ENCODE results near the gene IL17D. TPM values are rescaled to one million over a fixed set of nuclear protein-coding genes. Genes with fewer than 3 reads are reported as not detected.

IL17D gene
- total RNA-seq, 1 experiment from 2014 or later, result 0.59 TPM

GRCh38 chr13:20691616-20692015 lies 11.9 kb upstream of the IL17D start:
- Mint-ChIP-seq H3K36me3 (no peaks in the 10 kb centered on the region), H3K27me3 (ENCODE audit: low read depth) (no peaks in the 10 kb centered on the region), H3K4me1 (peaks cover 14% of the 10 kb centered on the region), H3K4me3 (no peak overlapping the region), H3K9me3 (no peaks in the 10 kb centered on the region), H3K27ac (no peak overlapping the region)
- CTCF ChIA-PET, result no interaction called here
- no peak for DNase-seq (ENCODE audit: low spot score)
- no peak for ATAC-seq
- TF ChIP-seq ZBTB21 (CRISPR knock-in tag; IDR thresholded peaks at IDR 0.05; ENCODE audit: borderline replicate concordance), result no peak
- no peak for TF ChIP-seq ZNF317 (CRISPR knock-in tag; IDR thresholded peaks at IDR 0.05; ENCODE audit: borderline replicate concordance, low read depth)
- no peak for TF ChIP-seq OVOL2 (CRISPR knock-in tag; IDR thresholded peaks at IDR 0.05; ENCODE audit: borderline replicate concordance)
- no peak for TF ChIP-seq TEAD4 (CRISPR knock-in tag; IDR thresholded peaks at IDR 0.05)
- no peak for TF ChIP-seq NR3C1 (CRISPR knock-in tag; conservative IDR thresholded peaks at IDR 0.05; ENCODE audit: low read depth)
- TF ChIP-seq ERG (CRISPR knock-in tag; IDR thresholded peaks at IDR 0.05), result no peak
- TF ChIP-seq GRHL2 (CRISPR knock-in tag; IDR thresholded peaks at IDR 0.05; ENCODE audit: insufficient replicate concordance, severe bottlenecking), result no peak
- TF ChIP-seq, protein P1, sequence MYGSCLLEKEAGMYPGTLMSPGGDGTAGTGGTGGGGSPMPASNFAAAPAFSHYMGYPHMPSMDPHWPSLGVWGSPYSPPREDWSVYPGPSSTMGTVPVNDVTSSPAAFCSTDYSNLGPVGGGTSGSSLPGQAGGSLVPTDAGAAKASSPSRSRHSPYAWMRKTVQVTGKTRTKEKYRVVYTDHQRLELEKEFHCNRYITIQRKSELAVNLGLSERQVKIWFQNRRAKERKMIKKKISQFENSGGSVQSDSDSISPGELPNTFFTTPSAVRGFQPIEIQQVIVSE (CRISPR knock-in tag; IDR thresholded peaks at IDR 0.05; ENCODE audit: borderline replicate concordance), result no peak
- TF ChIP-seq, protein P2, sequence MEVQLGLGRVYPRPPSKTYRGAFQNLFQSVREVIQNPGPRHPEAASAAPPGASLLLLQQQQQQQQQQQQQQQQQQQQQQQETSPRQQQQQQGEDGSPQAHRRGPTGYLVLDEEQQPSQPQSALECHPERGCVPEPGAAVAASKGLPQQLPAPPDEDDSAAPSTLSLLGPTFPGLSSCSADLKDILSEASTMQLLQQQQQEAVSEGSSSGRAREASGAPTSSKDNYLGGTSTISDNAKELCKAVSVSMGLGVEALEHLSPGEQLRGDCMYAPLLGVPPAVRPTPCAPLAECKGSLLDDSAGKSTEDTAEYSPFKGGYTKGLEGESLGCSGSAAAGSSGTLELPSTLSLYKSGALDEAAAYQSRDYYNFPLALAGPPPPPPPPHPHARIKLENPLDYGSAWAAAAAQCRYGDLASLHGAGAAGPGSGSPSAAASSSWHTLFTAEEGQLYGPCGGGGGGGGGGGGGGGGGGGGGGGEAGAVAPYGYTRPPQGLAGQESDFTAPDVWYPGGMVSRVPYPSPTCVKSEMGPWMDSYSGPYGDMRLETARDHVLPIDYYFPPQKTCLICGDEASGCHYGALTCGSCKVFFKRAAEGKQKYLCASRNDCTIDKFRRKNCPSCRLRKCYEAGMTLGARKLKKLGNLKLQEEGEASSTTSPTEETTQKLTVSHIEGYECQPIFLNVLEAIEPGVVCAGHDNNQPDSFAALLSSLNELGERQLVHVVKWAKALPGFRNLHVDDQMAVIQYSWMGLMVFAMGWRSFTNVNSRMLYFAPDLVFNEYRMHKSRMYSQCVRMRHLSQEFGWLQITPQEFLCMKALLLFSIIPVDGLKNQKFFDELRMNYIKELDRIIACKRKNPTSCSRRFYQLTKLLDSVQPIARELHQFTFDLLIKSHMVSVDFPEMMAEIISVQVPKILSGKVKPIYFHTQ (CRISPR knock-in tag; IDR thresholded peaks at IDR 0.05), result no peak
- no peak for TF ChIP-seq SMAD4 (CRISPR knock-in tag; IDR thresholded peaks at IDR 0.05)
- TF ChIP-seq TCF7 (CRISPR knock-in tag; IDR thresholded peaks at IDR 0.05; ENCODE audit: low read depth), result no peak
- no peak for TF ChIP-seq ARID4B (CRISPR knock-in tag; IDR thresholded peaks at IDR 0.05; ENCODE audit: borderline replicate concordance)
- TF ChIP-seq EMX1 (CRISPR knock-in tag; IDR thresholded peaks at IDR 0.05), result no peak
- no peak for TF ChIP-seq MYBL2 (CRISPR knock-in tag; IDR thresholded peaks at IDR 0.05)
- POLR2A ChIA-PET, result no interaction called here

- ChIA-PET CTCF (no interaction called here), POLR2A (no interaction called here)
- H3K9me3 Mint-ChIP-seq, result no peaks in the 10 kb centered on the region
- peaks cover 12% of the 10 kb centered on the region for H3K27me3 Mint-ChIP-seq (ENCODE audit: low read depth)
- H3K4me3 Mint-ChIP-seq, result no peak overlapping the region
- ATAC-seq (no peak), DNase-seq (ENCODE audit: low spot score) (no peak)
- no peaks in the 10 kb centered on the region for H3K36me3 Mint-ChIP-seq
- H3K4me1 Mint-ChIP-seq, result 0 out of 2 replicates have a peak, but pooled peaks cover 3% of the 10 kb centered on the region
- no peak overlapping the region for H3K27ac Mint-ChIP-seq
- TF ChIP-seq NFYB (CRISPR knock-in tag; conservative IDR thresholded peaks at IDR 0.05; ENCODE audit: low read depth) (no peak), ZNF671 (CRISPR knock-in tag; IDR thresholded peaks at IDR 0.05) (no peak), ZNF425 (CRISPR knock-in tag; conservative IDR thresholded peaks at IDR 0.05) (no peak), TP53 (CRISPR knock-in tag; IDR thresholded peaks at IDR 0.05) (no peak), CBFB (CRISPR knock-in tag; IDR thresholded peaks at IDR 0.05; ENCODE audit: low read depth) (no peak)
- TF ChIP-seq, protein P3, sequence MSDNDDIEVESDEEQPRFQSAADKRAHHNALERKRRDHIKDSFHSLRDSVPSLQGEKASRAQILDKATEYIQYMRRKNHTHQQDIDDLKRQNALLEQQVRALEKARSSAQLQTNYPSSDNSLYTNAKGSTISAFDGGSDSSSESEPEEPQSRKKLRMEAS (CRISPR knock-in tag; IDR thresholded peaks at IDR 0.05), result no peak
- TF ChIP-seq, protein P4, sequence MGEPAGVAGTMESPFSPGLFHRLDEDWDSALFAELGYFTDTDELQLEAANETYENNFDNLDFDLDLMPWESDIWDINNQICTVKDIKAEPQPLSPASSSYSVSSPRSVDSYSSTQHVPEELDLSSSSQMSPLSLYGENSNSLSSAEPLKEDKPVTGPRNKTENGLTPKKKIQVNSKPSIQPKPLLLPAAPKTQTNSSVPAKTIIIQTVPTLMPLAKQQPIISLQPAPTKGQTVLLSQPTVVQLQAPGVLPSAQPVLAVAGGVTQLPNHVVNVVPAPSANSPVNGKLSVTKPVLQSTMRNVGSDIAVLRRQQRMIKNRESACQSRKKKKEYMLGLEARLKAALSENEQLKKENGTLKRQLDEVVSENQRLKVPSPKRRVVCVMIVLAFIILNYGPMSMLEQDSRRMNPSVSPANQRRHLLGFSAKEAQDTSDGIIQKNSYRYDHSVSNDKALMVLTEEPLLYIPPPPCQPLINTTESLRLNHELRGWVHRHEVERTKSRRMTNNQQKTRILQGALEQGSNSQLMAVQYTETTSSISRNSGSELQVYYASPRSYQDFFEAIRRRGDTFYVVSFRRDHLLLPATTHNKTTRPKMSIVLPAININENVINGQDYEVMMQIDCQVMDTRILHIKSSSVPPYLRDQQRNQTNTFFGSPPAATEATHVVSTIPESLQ (CRISPR knock-in tag; IDR thresholded peaks at IDR 0.05), result no peak
- TF ChIP-seq, protein P5, sequence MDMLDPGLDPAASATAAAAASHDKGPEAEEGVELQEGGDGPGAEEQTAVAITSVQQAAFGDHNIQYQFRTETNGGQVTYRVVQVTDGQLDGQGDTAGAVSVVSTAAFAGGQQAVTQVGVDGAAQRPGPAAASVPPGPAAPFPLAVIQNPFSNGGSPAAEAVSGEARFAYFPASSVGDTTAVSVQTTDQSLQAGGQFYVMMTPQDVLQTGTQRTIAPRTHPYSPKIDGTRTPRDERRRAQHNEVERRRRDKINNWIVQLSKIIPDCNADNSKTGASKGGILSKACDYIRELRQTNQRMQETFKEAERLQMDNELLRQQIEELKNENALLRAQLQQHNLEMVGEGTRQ (CRISPR knock-in tag; IDR thresholded peaks at IDR 0.05), result no peak
Observed at GRCh38 chr13:20696073-20696472, 7.4 kb upstream of the IL17D start.
